GM23248 (cell line): Measurements from ENCODE around the gene AP3D1. TPM values are rescaled to one million over a fixed set of nuclear protein-coding genes. Genes with fewer than 3 reads are reported as not detected.

ENCODE experiments used
- DNase-seq: peaks from one replicate; pipeline ENCODE4 v3.0.0-alpha.2; 2015
- H2AFZ ChIP-seq: fragments of 200-600 bp; sonication (generic); 2 replicates; pipeline ENCODE4 v1.6.1; 2016; ENCODE audit warnings: antibody characterized with exemption
- H3F3A ChIP-seq: fragments of 200-600 bp; sonication (generic); 2 replicates; pipeline ENCODE4 v1.6.1; 2016; ENCODE audit warnings: mild to moderate bottlenecking, antibody characterized with exemption, mixed run types; ENCODE audit not compliant: insufficient read depth
- H3K27ac ChIP-seq: fragments of 200-600 bp; sonication (generic); 2 replicates; pipeline ENCODE4 v1.5.1; 2016; ENCODE audit warnings: mild to moderate bottlenecking
- H3K27me3 ChIP-seq: fragments of 200-600 bp; sonication (generic); replicated peaks from 2 replicates; pipeline ENCODE4 v1.6.1; 2016; ENCODE audit warnings: mild to moderate bottlenecking; ENCODE audit not compliant: insufficient read depth
- H3K36me3 ChIP-seq: fragments of 200-600 bp; sonication (generic); 2 replicates; pipeline ENCODE4 v1.6.1; 2016; ENCODE audit warnings: low read depth, mild to moderate bottlenecking
- H3K4me1 ChIP-seq: fragments of 200-600 bp; sonication (generic); 2 replicates; pipeline ENCODE4 v1.6.1; 2016; ENCODE audit warnings: mild to moderate bottlenecking; ENCODE audit not compliant: insufficient read depth
- H3K4me2 ChIP-seq: fragments of 200-600 bp; sonication (generic); one replicate; pipeline ENCODE4 v1.6.1; 2016; ENCODE audit warnings: mild to moderate bottlenecking; ENCODE audit not compliant: unreplicated experiment
- H3K4me3 ChIP-seq: fragments of 200-600 bp; sonication (generic); 2 replicates; pipeline ENCODE4 v1.5.1; 2016; ENCODE audit warnings: mild to moderate bottlenecking
- H3K79me2 ChIP-seq: fragments of 200-600 bp; sonication (generic); 2 replicates; pipeline ENCODE4 v1.6.1; 2016; ENCODE audit warnings: mild to moderate bottlenecking; ENCODE audit not compliant: insufficient read depth
- H3K9ac ChIP-seq: fragments of 200-600 bp; sonication (generic); 2 replicates; pipeline ENCODE4 v1.6.1; 2016; ENCODE audit warnings: mild to moderate bottlenecking
- H3K9me2 ChIP-seq: fragments of 200-600 bp; sonication (generic); 2 replicates; pipeline ENCODE4 v1.6.1; 2016; ENCODE audit warnings: mixed run types, mild to moderate bottlenecking, moderate library complexity; ENCODE audit not compliant: insufficient read depth
- H3K9me3 ChIP-seq: fragments of 200-600 bp; sonication (generic); one replicate; pipeline ENCODE4 v1.6.1; 2017; ENCODE audit warnings: low read depth
- H4K20me1 ChIP-seq: fragments of 200-600 bp; sonication (generic); 2 replicates; pipeline ENCODE4 v1.6.0; 2016; ENCODE audit not compliant: insufficient read depth
- EZH2 ChIP-seq: fragments of 200-600 bp; sonication (generic); IDR thresholded peaks from 2 replicates; pipeline ENCODE4 v1.6.1; 2018; ENCODE audit warnings: antibody characterized with exemption, mild to moderate bottlenecking; ENCODE audit not compliant: insufficient read depth, poor library complexity, severe bottlenecking
- EZH2phosphoT487 ChIP-seq: fragments of 200-600 bp; sonication (generic); IDR thresholded peaks from 2 replicates; pipeline ENCODE4 v1.6.1; 2018; ENCODE audit warnings: antibody characterized with exemption, moderate library complexity, mild to moderate bottlenecking, low read depth; ENCODE audit not compliant: insufficient read depth
- WGBS, 2 experiments: methylation state at CpG; one replicate each; pipeline ENCODE4 v1.1.6; 2015 to 2017; ENCODE audit warnings: low lambda C conversion rate in 2 of 2, low coverage in 1 of 2; ENCODE audit errors: missing lambda C conversion rate in 2 of 2; 5-methylcytosine and 5-hydroxymethylcytosine counted together
- in situ Hi-C: fragments of 300-500 bp; cut with MboI; formaldehyde crosslinking; loops from 2 replicates; pipeline ENCODE4 v1.15.0; 2020
- polyA plus RNA-seq: library from polyadenylated mRNA; unstranded; fragments of >200 nt; fragmentation: Nextera tagmentation; extraction: Ambion mirVana; gene quantifications from 2 replicates; pipeline ENCODE4 v1.2.1, GENCODE V29; 2016
- total RNA-seq: library from RNA; depleted of rRNA; stranded (reverse); fragments of >200 nt; shearing (Covaris generic); gene quantifications from 2 replicates; pipeline ENCODE4 v1.2.3, GENCODE V29; 2014

AP3D1 gene
- total and polyA plus RNA-seq, 2 experiments from 2014 or later: 79.0 to 97.6 TPM

- H2AFZ ChIP-seq: no peak overlapping the region
- H4K20me1 ChIP-seq: no peaks in the 10 kb centered on the region
- no peak overlapping the region for H3K4me3 ChIP-seq
- no peaks in the 10 kb centered on the region; the same call in 1 of the 2 replicates for H3K4me1 ChIP-seq
- no peaks in the 10 kb centered on the region for H3K9me2 ChIP-seq
- H3K79me2 ChIP-seq: peaks cover 100% of the 10 kb centered on the region
- H3F3A ChIP-seq: peaks cover 6% of the 10 kb centered on the region
- DNase-seq: no peak
- TF ChIP-seq EZH2phosphoT487 (no peak), EZH2 (no peak)
- H3K9ac ChIP-seq: no peak overlapping the region
- no peaks in the 10 kb centered on the region for H3K36me3 ChIP-seq
- H3K27ac ChIP-seq: no peak overlapping the region
- no peak overlapping the region for H3K4me2 ChIP-seq
- H3K9me3 ChIP-seq: no peaks in the 10 kb centered on the region
- 93 to 96% methylated on average over 19 of the region's 19 CpGs for WGBS, 2 experiments
- no peaks in the 10 kb centered on the region for H3K27me3 ChIP-seq
- in situ Hi-C loops: no loop called here
Measured at GRCh38 chr19:2180114-2180513, 28.7 kb upstream of the AP3D1 start.

- Histone ChIP-seq H3K4me2 (no peak overlapping the region), H3K27me3 (no peaks in the 10 kb centered on the region), H4K20me1 (no peaks in the 10 kb centered on the region), H3K9me3 (no peaks in the 10 kb centered on the region), H3K4me1 (no peaks in the 10 kb centered on the region), H3K4me3 (no peak overlapping the region), H3K27ac (no peak overlapping the region), H3K79me2 (peaks cover 100% of the 10 kb centered on the region), H3K9me2 (no peaks in the 10 kb centered on the region), H3K9ac (no peak overlapping the region), H3F3A (no peaks in the 10 kb centered on the region), H3K36me3 (no peaks in the 10 kb centered on the region), H2AFZ (no peak overlapping the region)
- no peak for TF ChIP-seq EZH2
- TF ChIP-seq EZH2phosphoT487: no peak
- 90 to 93% methylated on average over 17 of the region's 17 CpGs for WGBS, 2 experiments
- DNase-seq: no peak
- in situ Hi-C loops: no loop called here
Measured at GRCh38 chr19:2179095-2179494, 27.7 kb upstream of the AP3D1 start.

- DNase-seq: no peak
- Histone ChIP-seq H3K9me3 (no peaks in the 10 kb centered on the region), H3K4me2 (no peak overlapping the region), H3K4me3 (no peak overlapping the region), H3K36me3 (no peaks in the 10 kb centered on the region), H3K27me3 (no peaks in the 10 kb centered on the region), H3K27ac (no peak overlapping the region), H3F3A (no peaks in the 10 kb centered on the region), H3K9me2 (no peaks in the 10 kb centered on the region), H3K4me1 (no peaks in the 10 kb centered on the region), H3K79me2 (peaks cover 100% of the 10 kb centered on the region), H4K20me1 (no peaks in the 10 kb centered on the region), H3K9ac (no peak overlapping the region), H2AFZ (no peak overlapping the region)
- no peak for TF ChIP-seq EZH2phosphoT487
- TF ChIP-seq EZH2: no peak
- in situ Hi-C loops: no loop called here
- WGBS, 2 experiments: 82 to 87% methylated on average over 21 to 22 of the region's 22 CpGs
Measured at GRCh38 chr19:2176337-2176994, 25.1 kb upstream of the AP3D1 start.

- H3F3A ChIP-seq: no peaks in the 10 kb centered on the region
- H3K79me2 ChIP-seq: peaks cover 100% of the 10 kb centered on the region
- H3K9ac ChIP-seq: no peak overlapping the region
- no peaks in the 10 kb centered on the region for H3K27me3 ChIP-seq
- no peak overlapping the region for H3K4me2 ChIP-seq
- in situ Hi-C loops: no loop called here
- H3K9me3 ChIP-seq: no peaks in the 10 kb centered on the region
- H3K4me1 ChIP-seq: peaks cover 6% of the 10 kb centered on the region; the same call in 1 of the 2 replicates
- no peak overlapping the region for H2AFZ ChIP-seq
- DNase-seq: no peak
- H3K4me3 ChIP-seq: no peak overlapping the region
- no peaks in the 10 kb centered on the region for H4K20me1 ChIP-seq
- no peaks in the 10 kb centered on the region for H3K9me2 ChIP-seq
- no peak for TF ChIP-seq EZH2phosphoT487
- TF ChIP-seq EZH2: no peak
- no peak overlapping the region for H3K27ac ChIP-seq
- WGBS, 2 experiments: 88 to 90% methylated on average over 14 of the region's 14 CpGs
- H3K36me3 ChIP-seq: no peaks in the 10 kb centered on the region
Measured at GRCh38 chr19:2175742-2176141, 24.4 kb upstream of the AP3D1 start.
